Lower leg skin (tissue), 4 donors: ENCODE measurements around the gene PITPNC1. TPM values are rescaled to one million over a fixed set of nuclear protein-coding genes. Genes with fewer than 3 reads are reported as not detected.
"Not testable (repeated sequence)": the region's sequence is repeated elsewhere in the genome, so short reads cannot be mapped to it uniquely, and the experiment has no call there.

Experiments used
- DNase-seq, 2 donors: peaks; one replicate each; pipeline ENCODE4 v3.0.0-alpha.2; 2019; ENCODE audit warnings: low spot score in 2 of 2
- H3K4me3 ChIP-seq: fragments of 200-600 bp; sonication (generic); 2 replicates; pipeline ENCODE4 v1.5.1; 2017; ENCODE audit warnings: mild to moderate bottlenecking, low read depth; ENCODE audit not compliant: poor library complexity, severe bottlenecking
- CTCF ChIP-seq, 3 donors: fragments of 450-650 bp; IDR thresholded peaks; one replicate each; pipeline ENCODE4 v1.5.1; 2016; ENCODE audit warnings: antibody characterized with exemption in 3 of 3, mild to moderate bottlenecking in 3 of 3, moderate library complexity in 2 of 3
- POLR2A ChIP-seq, 2 donors: fragments of 450-650 bp; IDR thresholded peaks; one replicate each; pipeline ENCODE4 v1.6.1; 2016 to 2017; ENCODE audit warnings: antibody characterized with exemption in 2 of 2, mild to moderate bottlenecking in 1 of 2, moderate library complexity in 1 of 2
- WGBS, 2 donors: methylation state at CpG; one replicate each; pipeline ENCODE4 v1.1.5; 2018; 5-methylcytosine and 5-hydroxymethylcytosine counted together
- intact Hi-C: fragments of 100-400 bp; cut with DNase I; formaldehyde crosslinking; loops from one replicate; pipeline ENCODE4 v1.15.0; 2023; ENCODE audit warnings: low total_unique reads
- total RNA-seq, 4 donors: library from RNA; depleted of rRNA; stranded (reverse); fragments of >200 nt; gene quantifications; one replicate each; pipeline ENCODE4 v1.1.0, GENCODE V29; 2016

PITPNC1 gene
- total RNA-seq: 1 to 10 TPM; 1.7 to 8.2 (median 4.6) TPM

GRCh38 chr17:67376737-67377487, at the start of gene PITPNC1:
TSS of gene PITPNC1 (plus strand) at chr17:67377281.
- WGBS, 2 donors: 0 to 1% methylated on average over 17 to 56 of the region's 56 CpGs
- peak within 1 kb of the TSS; percentile 70 for H3K4me3 ChIP-seq
- intact Hi-C loops: loop anchor here (5.0 to 10.0 kb wide), 2 partner anchors 315 to 662 kb away; no protein-coding TSS in a partner anchor
- no peak for TF ChIP-seq POLR2A (IDR thresholded peaks at IDR 0.05)
- no peak for TF ChIP-seq CTCF (IDR thresholded peaks at IDR 0.05)
- DNase-seq: peak; percentile 70 to 96

GRCh38 chr17:67328026-67328425, 49.1 kb upstream of the PITPNC1 start:
- H3K4me3 ChIP-seq: no peak overlapping the region
- 61 to 87% methylated on average over 3 of the region's 3 CpGs for WGBS, 2 donors
- no peak for TF ChIP-seq CTCF (IDR thresholded peaks at IDR 0.05)
- no peak for TF ChIP-seq POLR2A (IDR thresholded peaks at IDR 0.05)
- intact Hi-C loops: no loop called here
- peak in 1 of 2 donors; percentile 31 for DNase-seq

- H3K4me3 ChIP-seq, intact Hi-C loops: not testable (repeated sequence)
- DNase-seq: peak in 1 of 2 donors; percentile 48
- WGBS, 2 donors: 85 to 93% methylated on average over 6 to 8 of the region's 8 CpGs
Measured at GRCh38 chr17:67331381-67332161, 45.5 kb upstream of the PITPNC1 start.

- DNase-seq, intact Hi-C loops, H3K4me3 ChIP-seq: not testable (repeated sequence)
- 90 to 95% methylated on average over 1 of the region's 1 CpG for WGBS, 2 donors
Measured at GRCh38 chr17:67332162-67332508, 44.9 kb upstream of the PITPNC1 start.

GRCh38 chr17:67335245-67335835, 41.7 kb upstream of the PITPNC1 start:
- TF ChIP-seq POLR2A (IDR thresholded peaks at IDR 0.05) (no peak), CTCF (IDR thresholded peaks at IDR 0.05) (no peak)
- intact Hi-C loops: no loop called here
- no peak overlapping the region for H3K4me3 ChIP-seq
- DNase-seq: peak in 1 of 2 donors; percentile 10
- 88 to 91% methylated on average over 5 of the region's 5 CpGs for WGBS, 2 donors

- whole genome bisulfite sequencing, 2 donors: 88 to 94% methylated on average over 12 of the region's 12 CpGs
- DNase-seq: peak in 1 of 2 donors; percentile 28
- TF ChIP-seq CTCF (IDR thresholded peaks at IDR 0.05) (no peak), POLR2A (IDR thresholded peaks at IDR 0.05) (no peak)
- intact Hi-C loops: no loop called here
- no peak overlapping the region for H3K4me3 ChIP-seq
Measured at GRCh38 chr17:67336859-67337258, 40.2 kb upstream of the PITPNC1 start.

- H3K4me3 ChIP-seq, intact Hi-C loops, DNase-seq: not testable (repeated sequence)
- WGBS, 2 donors: 95 to 98% methylated on average over 7 of the region's 7 CpGs
Measured at GRCh38 chr17:67338353-67338752, 38.7 kb upstream of the PITPNC1 start.
